GM12878 (cell line): ENCODE measurements around the gene IL15. TPM values are rescaled to one million over a fixed set of nuclear protein-coding genes. Genes with fewer than 3 reads are reported as not detected.

Experiments
- ATAC-seq: fragments of 200-7000 bp; cut with Tn5 transposase; 3 replicates; pipeline ENCODE4 v1.9.1; 2020; ENCODE audit warnings: mild to moderate bottlenecking, moderate library complexity
- BruUV-seq: library from RNA; stranded (reverse); fragments of 400-500 nt; replicated peaks from 2 replicates; lab custom pipeline; 2021; lab: Mats Ljungman, UMichigan
- CTCF ChIA-PET: fragments of 300-600 bp; sonication (Branson Sonifier 250); formaldehyde crosslinking; extraction: SDS; loops from one replicate; lab custom pipeline; 2021; ENCODE audit warnings: inconsistent platforms; lab: Yijun Ruan, JAX
- POLR2A ChIA-PET: fragments of 350-600 bp; formaldehyde crosslinking; extraction: SDS; loops from one replicate; lab custom pipeline; 2021; ENCODE audit warnings: inconsistent platforms; lab: Charles Lee
- RAD21 ChIA-PET: fragments of 300-600 bp; sonication (Branson Sonifier 250); formaldehyde crosslinking; loops from one replicate; lab custom pipeline; 2023; ENCODE audit warnings: antibody characterized with exemption; ENCODE audit not compliant: unreplicated experiment; lab: Charles Lee
- SMC1A ChIA-PET: fragments of 300-600 bp; sonication (Branson Sonifier 250); formaldehyde crosslinking; loops from one replicate; lab custom pipeline; 2023; ENCODE audit not compliant: unreplicated experiment, uncharacterized antibody; lab: Charles Lee
- DNase-seq: peaks from one replicate; pipeline ENCODE4 v3.0.0-alpha.2; 2011; ENCODE audit warnings: low read depth, low spot score
- FAIRE-seq: peaks from 3 replicates; lab custom pipeline; 2011; peaks lifted over from hg19 to GRCh38; lab: Jason Lieb, UNC
- H2AFZ ChIP-seq: 2 replicates; pipeline ENCODE4 v1.6.0; 2011; ENCODE audit warnings: low read depth, low read length, control low read depth; ENCODE audit not compliant: control insufficient read depth
- H3K27ac ChIP-seq: 2 replicates; pipeline ENCODE4 v1.5.1; 2011; ENCODE audit warnings: control low read depth; ENCODE audit not compliant: control insufficient read depth, insufficient read depth
- H3K27me3 ChIP-seq, 2 experiments: replicated peaks in 1 of 2; 2 replicates each; pipeline versions ENCODE4 v1.6.0 to v1.6.1; 2011; ENCODE audit warnings: low read length in 1 of 2; ENCODE audit not compliant: control insufficient read depth in 2 of 2, insufficient read depth in 2 of 2
- H3K36me3 ChIP-seq, 2 experiments: 2 replicates each; pipeline ENCODE4 v1.5.1; 2011; ENCODE audit warnings: low read length in 1 of 2; ENCODE audit not compliant: control insufficient read depth in 2 of 2, insufficient read depth in 2 of 2
- H3K4me1 ChIP-seq: 2 replicates; pipeline ENCODE4 v1.6.1; 2011; ENCODE audit warnings: mild to moderate bottlenecking, low read length, moderate library complexity, mixed read lengths; ENCODE audit not compliant: control insufficient read depth, insufficient read depth
- H3K4me2 ChIP-seq: 2 replicates; pipeline ENCODE4 v1.6.0; 2011; ENCODE audit warnings: control low read depth; ENCODE audit not compliant: control insufficient read depth, insufficient read depth
- H3K4me3 ChIP-seq: fragments of 200-600 bp; sonication (generic); 2 replicates; pipeline ENCODE4 v1.5.1; 2016
- H3K79me2 ChIP-seq: 2 replicates; pipeline ENCODE4 v1.6.0; 2011; ENCODE audit warnings: low read length; ENCODE audit not compliant: control insufficient read depth, insufficient read depth
- H3K9ac ChIP-seq: 2 replicates; pipeline ENCODE4 v1.8.0; 2011; ENCODE audit warnings: low read length, control low read depth, mixed read lengths; ENCODE audit not compliant: control insufficient read depth, insufficient read depth
- H3K9me3 ChIP-seq: replicated peaks from 3 replicates; pipeline ENCODE4 v1.5.1; 2011; ENCODE audit warnings: mild to moderate bottlenecking, low read length; ENCODE audit not compliant: control insufficient read depth, insufficient read depth
- H4K20me1 ChIP-seq: 2 replicates; pipeline ENCODE4 v1.6.0; 2011; ENCODE audit not compliant: control insufficient read depth, insufficient read depth
- ATF3 ChIP-seq: IDR thresholded peaks from 2 replicates; pipeline ENCODE4 v1.6.1; 2011; ENCODE audit warnings: low read depth, mild to moderate bottlenecking, low read length, moderate library complexity, borderline replicate concordance; ENCODE audit errors: extremely low read depth
- CHD2 ChIP-seq: IDR thresholded peaks from 2 replicates; pipeline ENCODE4 v1.6.1; 2011; ENCODE audit warnings: low read depth, low read length, improper control_type of control experiment, borderline replicate concordance
- CHD4 ChIP-seq: fragments of 200-600 bp; sonication (generic); IDR thresholded peaks from 2 replicates; pipeline ENCODE4 v1.6.1; 2016; ENCODE audit warnings: mild to moderate bottlenecking
- EED ChIP-seq: sonication (generic); IDR thresholded peaks from 2 replicates; pipeline ENCODE4 v1.6.1; 2016; ENCODE audit warnings: antibody characterized with exemption, low read depth
- ETV6 ChIP-seq, 2 experiments: fragments of 450-650 bp in 1 of 2; IDR thresholded peaks in 1 of 2; conservative IDR thresholded peaks in 1 of 2; 2 replicates each; pipeline ENCODE4 v1.6.1; 2014; ENCODE audit warnings: antibody characterized with exemption in 1 of 2, borderline replicate concordance in 1 of 2, low read depth in 1 of 2, mild to moderate bottlenecking in 1 of 2, moderate library complexity in 1 of 2
- IRF4 ChIP-seq: IDR thresholded peaks from 2 replicates; pipeline ENCODE4 v1.6.1; 2011; ENCODE audit warnings: low read depth, low read length
- POU2F2 ChIP-seq: IDR thresholded peaks from 3 replicates; pipeline ENCODE4 v1.6.1; 2011; ENCODE audit warnings: low read depth, mild to moderate bottlenecking, low read length, borderline replicate concordance
- SIX5 ChIP-seq: IDR thresholded peaks from 2 replicates; pipeline ENCODE4 v1.6.1; 2011; ENCODE audit warnings: mild to moderate bottlenecking, low read depth, low read length, moderate library complexity; ENCODE audit not compliant: severe bottlenecking
- SMAD5 ChIP-seq: IDR thresholded peaks from 2 replicates; pipeline ENCODE4 v1.6.1; 2016; ENCODE audit warnings: antibody characterized with exemption, low read depth
- SREBF1 ChIP-seq: IDR thresholded peaks from 2 replicates; pipeline ENCODE4 v1.6.1; 2012; ENCODE audit warnings: mild to moderate bottlenecking, low read length
- SRF ChIP-seq, 2 experiments: IDR thresholded peaks; 2 replicates each; pipeline ENCODE4 v1.6.1; 2011; ENCODE audit warnings: low read depth in 2 of 2, low read length in 2 of 2, mild to moderate bottlenecking in 1 of 2, moderate library complexity in 1 of 2
- TCF12 ChIP-seq: IDR thresholded peaks from 2 replicates; pipeline ENCODE4 v1.6.1; 2011; ENCODE audit warnings: low read depth, mild to moderate bottlenecking, low read length
- ZBED1 ChIP-seq: IDR thresholded peaks from 2 replicates; pipeline ENCODE4 v1.6.1; 2016; ENCODE audit warnings: borderline replicate concordance
- WGBS: methylation state at CpG from one replicate; pipeline ENCODE4 v1.1.6; 2016; ENCODE audit warnings: low lambda C conversion rate; ENCODE audit not compliant: insufficient replicate concordance, insufficient coverage; ENCODE audit errors: missing lambda C conversion rate; 5-methylcytosine and 5-hydroxymethylcytosine counted together
- in situ Hi-C: fragments of 300-500 bp; cut with MboI; formaldehyde crosslinking; loops from 9 replicates; pipeline ENCODE4 v1.14.3; 2018; ENCODE audit warnings: mixed read lengths
- intact Hi-C: fragments of 100-400 bp; cut with micrococcal nuclease; formaldehyde crosslinking; loops from one replicate; pipeline ENCODE4 v1.14.2; 2022; ENCODE audit not compliant: unreplicated experiment
- polyA plus RNA-seq, 11 experiments: library from polyadenylated mRNA; depleted of rRNA in 4 of 11; unstranded in 6 of 11; stranded (reverse) in 5 of 11; fragments of >200 nt; fragmentation: Nextera tagmentation in 4 of 11; fragmentation: Illumina TruSeq in 1 of 11; extraction: Ambion mirVana in 4 of 11; extraction: Trizol in 1 of 11; gene quantifications; 1 replicate in 1 of 11; 2 replicates in 10 of 11; pipeline versions ENCODE4 v1.2.1 to v1.2.3, GENCODE V29; 2011 to 2016; ENCODE audit warnings: inconsistent platforms in 2 of 11, missing spikeins in 2 of 11, low read depth in 1 of 11
- total RNA-seq, 4 experiments: library from RNA; depleted of rRNA in 3 of 4; stranded (reverse); fragments of >200 nt in 3 of 4; fragmentation: Illumina TruSeq in 1 of 4; extraction: Trizol in 1 of 4; gene quantifications; 2 replicates each; pipeline versions ENCODE4 v1.2.1 to v1.2.3, GENCODE V29; 2013 to 2021
- TF ChIP-seq, protein P1 (sequence below): IDR thresholded peaks from 2 replicates; pipeline ENCODE4 v1.6.1; 2012; ENCODE audit warnings: low read length, inconsistent platforms
- TF ChIP-seq, protein P2 (sequence below): fragments of 450-650 bp; IDR thresholded peaks from 2 replicates; pipeline ENCODE4 v1.6.1; 2016; ENCODE audit warnings: mild to moderate bottlenecking

The IL15 gene
- total and polyA plus RNA-seq, 10 of the 15 experiments (the other 5 are each of a cell fraction or from before 2014, with no cell fraction given): 6.0 to 11.4 (median 8.2) TPM

GRCh38 chr4:141713185-141713584 is 76.8 kb downstream of the IL15 start:
- SMC1A ChIA-PET: interaction anchor here (1.0 to 2.8 kb wide), 5 partner anchors 11 to 406 kb away, joined by 3 to 11 read pairs (median 4); no protein-coding TSS in a partner anchor

More at GRCh38 chr4:141713185-141713584, 76.8 kb downstream of the IL15 start:
- H4K20me1 ChIP-seq: no peaks in the 10 kb centered on the region
- no peaks in the 10 kb centered on the region for H3K27me3 ChIP-seq
- no peak for FAIRE-seq
- no peak overlapping the region for H3K9ac ChIP-seq
- no peak overlapping the region for H3K4me2 ChIP-seq
- ChIA-PET RAD21 (no interaction called here), CTCF (interaction anchor here (1.2 to 2.8 kb wide), 4 partner anchors 17 to 367 kb away, joined by 3 to 14 read pairs (median 6); no protein-coding TSS in a partner anchor), POLR2A (no interaction called here)
- H3K4me3 ChIP-seq: no peak overlapping the region
- in situ Hi-C loops (no loop called here), intact Hi-C loops (loop anchor here (10.0 kb wide), 1 partner anchor 488 kb away; the partner anchor contains the start of gene ZNF330)
- WGBS: 77% methylated on average over 4 of the region's 4 CpGs
- peaks cover 5% of the 10 kb centered on the region; the same call in 2 of the 3 replicates for H3K9me3 ChIP-seq
- no peak for ATAC-seq
- peaks cover 4% of the 10 kb centered on the region for H3K79me2 ChIP-seq
- no peak overlapping the region for H2AFZ ChIP-seq
- no peaks in the 10 kb centered on the region for H3K4me1 ChIP-seq
- no peak overlapping the region for H3K27ac ChIP-seq
- TF ChIP-seq IRF4 (no peak), SRF (IDR thresholded peaks at IDR 0.05; ENCODE audit: low read depth in 2 of 2, low read length in 2 of 2) (no peak), CHD4 (no peak), ZBED1 (no peak), SREBF1 (no peak), SIX5 (no peak), TCF12 (no peak), CHD2 (no peak), SMAD5 (no peak), ETV6 (conservative IDR thresholded peaks at IDR 0.05 in 1 of 2, IDR thresholded peaks at IDR 0.05 in 1 of 2; ENCODE audit: borderline replicate concordance in 1 of 2, low read depth in 1 of 2) (no peak), POU2F2 (no peak), EED (no peak), ATF3 (no peak)
- TF ChIP-seq, protein P1, sequence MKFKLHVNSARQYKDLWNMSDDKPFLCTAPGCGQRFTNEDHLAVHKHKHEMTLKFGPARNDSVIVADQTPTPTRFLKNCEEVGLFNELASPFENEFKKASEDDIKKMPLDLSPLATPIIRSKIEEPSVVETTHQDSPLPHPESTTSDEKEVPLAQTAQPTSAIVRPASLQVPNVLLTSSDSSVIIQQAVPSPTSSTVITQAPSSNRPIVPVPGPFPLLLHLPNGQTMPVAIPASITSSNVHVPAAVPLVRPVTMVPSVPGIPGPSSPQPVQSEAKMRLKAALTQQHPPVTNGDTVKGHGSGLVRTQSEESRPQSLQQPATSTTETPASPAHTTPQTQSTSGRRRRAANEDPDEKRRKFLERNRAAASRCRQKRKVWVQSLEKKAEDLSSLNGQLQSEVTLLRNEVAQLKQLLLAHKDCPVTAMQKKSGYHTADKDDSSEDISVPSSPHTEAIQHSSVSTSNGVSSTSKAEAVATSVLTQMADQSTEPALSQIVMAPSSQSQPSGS: no peak
- TF ChIP-seq, protein P2, sequence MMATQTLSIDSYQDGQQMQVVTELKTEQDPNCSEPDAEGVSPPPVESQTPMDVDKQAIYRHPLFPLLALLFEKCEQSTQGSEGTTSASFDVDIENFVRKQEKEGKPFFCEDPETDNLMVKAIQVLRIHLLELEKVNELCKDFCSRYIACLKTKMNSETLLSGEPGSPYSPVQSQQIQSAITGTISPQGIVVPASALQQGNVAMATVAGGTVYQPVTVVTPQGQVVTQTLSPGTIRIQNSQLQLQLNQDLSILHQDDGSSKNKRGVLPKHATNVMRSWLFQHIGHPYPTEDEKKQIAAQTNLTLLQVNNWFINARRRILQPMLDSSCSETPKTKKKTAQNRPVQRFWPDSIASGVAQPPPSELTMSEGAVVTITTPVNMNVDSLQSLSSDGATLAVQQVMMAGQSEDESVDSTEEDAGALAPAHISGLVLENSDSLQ: no peak
- DNase-seq: no peak
- BruUV-seq: no TSS peak
- H3K36me3 ChIP-seq: peaks cover 0 to 4% of the 10 kb centered on the region in 2 experiments; a peak in 1 of 4 replicates
